ENCODE results near the gene C2orf74. TPM values are rescaled to one million over a fixed set of nuclear protein-coding genes. Genes with fewer than 3 reads are reported as not detected.

Gene C2orf74
- total RNA-seq = 10 to 100 TPM; 39.4 to 40.4 TPM
- polyA plus RNA-seq (ENCODE audit: insufficient read depth, low read depth, low replicate concordance) = 50.0 TPM
- long read RNA-seq, donor 1, transcript C2orf74-202 (4 exons, 879 nt) = major isoform, 11 of 38 reads
- long read RNA-seq, donor 1, partial matches to known transcripts = 25 of 38 reads
- long read RNA-seq, donor 1, other reads (novel, unspliced or antisense) = 0 of 38 reads
- long read RNA-seq, donor 2, partial matches to known transcripts = 13 of 17 reads
- long read RNA-seq, donor 2, other reads (novel, unspliced or antisense) = 0 of 17 reads

GRCh38 chr2:61161888-61162287, at the start of gene C2orf74:
TSS of gene C2orf74 (plus strand) at chr2:61162188. CDS start at chr2:61162515, 327 bp downstream.
- Histone ChIP-seq H3K27ac (no peak within 1 kb of the TSS), H3K4me1 (no peaks in the 10 kb centered on the region), H3K36me3 (ENCODE audit: low read depth, missing control alignments) (no peaks in the 10 kb centered on the region), H3K9me3 (no peaks in the 10 kb centered on the region), H3K27me3 (no peaks in the 10 kb centered on the region), H3K4me3 (no peak within 1 kb of the TSS)
- DNase-seq = no peak
- intact Hi-C loops (cut with DNase I; ENCODE audit: low total_unique reads) = no loop called here
- TF ChIP-seq CTCF (IDR thresholded peaks at IDR 0.05) (no peak), POLR2A (IDR thresholded peaks at IDR 0.05) (no peak)
- WGBS, 2 donors = 88 to 92% methylated on average over 5 of the region's 5 CpGs

- intact Hi-C loops (cut with DNase I; ENCODE audit: low total_unique reads) = no loop called here
- Histone ChIP-seq H3K27me3 (no peaks in the 10 kb centered on the region), H3K27ac (no peak overlapping the region), H3K4me1 (no peaks in the 10 kb centered on the region), H3K36me3 (ENCODE audit: low read depth, missing control alignments) (no peaks in the 10 kb centered on the region), H3K4me3 (no peak overlapping the region), H3K9me3 (no peaks in the 10 kb centered on the region)
- no peak for DNase-seq
- WGBS, 2 donors = 71 to 82% methylated on average over 6 of the region's 6 CpGs
- TF ChIP-seq POLR2A (IDR thresholded peaks at IDR 0.05) (no peak), CTCF (IDR thresholded peaks at IDR 0.05) (no peak)
Observed at GRCh38 chr2:61114147-61114546, 47.8 kb upstream of the C2orf74 start.

- H3K36me3 ChIP-seq (ENCODE audit: low read depth, missing control alignments) = no peaks in the 10 kb centered on the region
- H3K4me1 ChIP-seq = no peaks in the 10 kb centered on the region
- no peaks in the 10 kb centered on the region for H3K9me3 ChIP-seq
- WGBS, 2 donors = 90 to 97% methylated on average over 2 of the region's 2 CpGs
- TF ChIP-seq POLR2A (IDR thresholded peaks at IDR 0.05) = no peak
- intact Hi-C loops (cut with DNase I; ENCODE audit: low total_unique reads) = no loop called here
- no peak overlapping the region for H3K4me3 ChIP-seq
- H3K27ac ChIP-seq = no peak overlapping the region
- no peaks in the 10 kb centered on the region for H3K27me3 ChIP-seq
- DNase-seq = no peak
Observed at GRCh38 chr2:61116302-61116701, 45.7 kb upstream of the C2orf74 start.

- Histone ChIP-seq H3K36me3 (ENCODE audit: low read depth, missing control alignments) (no peaks in the 10 kb centered on the region), H3K27ac (no peak overlapping the region), H3K9me3 (no peaks in the 10 kb centered on the region), H3K4me3 (no peak overlapping the region), H3K4me1 (no peaks in the 10 kb centered on the region), H3K27me3 (no peaks in the 10 kb centered on the region)
- intact Hi-C loops (cut with DNase I; ENCODE audit: low total_unique reads) = no loop called here
- TF ChIP-seq CTCF (IDR thresholded peaks at IDR 0.05) (no peak), POLR2A (IDR thresholded peaks at IDR 0.05) (no peak)
- WGBS, 2 donors = 98 to 100% methylated on average over 1 of the region's 1 CpG
- no peak for DNase-seq
Observed at GRCh38 chr2:61117534-61117933, 44.5 kb upstream of the C2orf74 start.

GRCh38 chr2:61125123-61125710, 36.8 kb upstream of the C2orf74 start:
- H3K36me3 ChIP-seq (ENCODE audit: low read depth, missing control alignments) = no peaks in the 10 kb centered on the region
- no peaks in the 10 kb centered on the region for H3K4me1 ChIP-seq
- no peaks in the 10 kb centered on the region for H3K9me3 ChIP-seq
- intact Hi-C loops (cut with DNase I; ENCODE audit: low total_unique reads) = no loop called here
- no peak overlapping the region for H3K27ac ChIP-seq
- DNase-seq = no peak
- TF ChIP-seq CTCF (IDR thresholded peaks at IDR 0.05) = no peak
- TF ChIP-seq POLR2A (IDR thresholded peaks at IDR 0.05) = no peak
- WGBS, 2 donors = 85 to 91% methylated on average over 3 of the region's 3 CpGs
- H3K4me3 ChIP-seq = no peak overlapping the region
- no peaks in the 10 kb centered on the region for H3K27me3 ChIP-seq

All from testis (tissue), 5 donors.